Heart left ventricle (tissue), 16 donors: ENCODE results near the gene ATP7B. TPM values are rescaled to one million over a fixed set of nuclear protein-coding genes. Genes with fewer than 3 reads are reported as not detected.
A peak's percentile ranks its signal among the peaks of the same experiment; 100 is the strongest.

Experiments
- ATAC-seq, 4 donors: fragments of 200-7000 bp; cut with Tn5 transposase; one replicate each; pipeline ENCODE4 v1.9.1; 2020 to 2022; ENCODE audit warnings: moderate library complexity in 4 of 4, mild to moderate bottlenecking in 3 of 4, moderate number of reproducible peaks in 1 of 4
- DNase-seq, 5 donors: peaks; one replicate each; pipeline ENCODE4 v3.0.0-alpha.2; 2020
- H3K27ac ChIP-seq, 12 donors: fragments of 200-600 bp; sonication (generic) in 4 of 12; one replicate each; pipeline versions ENCODE4 v1.5.0 to v1.8.0; 2016 to 2022; ENCODE audit warnings: mild to moderate bottlenecking in 2 of 12
- H3K27me3 ChIP-seq, 9 donors: fragments of 200-600 bp; sonication (generic) in 2 of 9; one replicate each; pipeline versions ENCODE4 v1.5.1 to v1.8.0; 2016 to 2022; ENCODE audit warnings: mild to moderate bottlenecking in 3 of 9
- H3K36me3 ChIP-seq, 9 donors: fragments of 200-600 bp; sonication (generic) in 2 of 9; one replicate each; pipeline versions ENCODE4 v1.5.0 to v1.8.0; 2018 to 2022; ENCODE audit warnings: mild to moderate bottlenecking in 2 of 9
- H3K4me1 ChIP-seq, 12 donors: fragments of 200-600 bp; sonication (generic) in 4 of 12; one replicate each; pipeline versions ENCODE4 v1.5.0 to v1.8.0; 2016 to 2022; ENCODE audit warnings: mild to moderate bottlenecking in 3 of 12
- H3K4me3 ChIP-seq, 12 donors: fragments of 200-600 bp; sonication (generic) in 4 of 12; one replicate each; pipeline versions ENCODE4 v1.5.0 to v1.8.0; 2017 to 2022; ENCODE audit warnings: mild to moderate bottlenecking in 9 of 12, moderate library complexity in 4 of 12
- H3K9me3 ChIP-seq, 12 donors: fragments of 200-600 bp; sonication (generic) in 4 of 12; one replicate each; pipeline versions ENCODE4 v1.5.0 to v1.8.0; 2016 to 2022; ENCODE audit warnings: mild to moderate bottlenecking in 1 of 12
- POLR2A ChIP-seq, 2 donors: fragments of 450-650 bp; IDR thresholded peaks; one replicate each; pipeline ENCODE4 v1.6.1; 2017; ENCODE audit warnings: antibody characterized with exemption in 2 of 2, mild to moderate bottlenecking in 2 of 2, moderate library complexity in 2 of 2
- WGBS, 4 donors: extraction: QIAGEN DNeasy Blood & Tissue Kit in 2 of 4; methylation state at CpG; one replicate each; pipeline versions ENCODE4 v1.1.5 to v1.1.7; 2013 to 2018; 5-methylcytosine and 5-hydroxymethylcytosine counted together
- intact Hi-C, 10 donors: fragments of 100-400 bp; cut with DNase I; formaldehyde crosslinking; loops; one replicate each; pipeline versions ENCODE4 v1.11.1 to v1.14.2; 2022
- polyA plus RNA-seq, 2 donors: library from polyadenylated mRNA; stranded (reverse); fragments of 200-250 nt; gene quantifications; one replicate each; pipeline ENCODE4 v1.2.3, GENCODE V29; 2013
- total RNA-seq, 9 donors: library from RNA; depleted of rRNA in 2 of 9; stranded (reverse); fragments of >200 nt in 2 of 9; fragmentation: NEBNext Ultra II Directional in 3 of 9; extraction: Animal tissue kit (Norgen Biotek cat#: 25700) in 3 of 9; gene quantifications; one replicate each; pipeline versions ENCODE4 v1.1.0 to v1.2.4, GENCODE V29; 2016 to 2023
- TF ChIP-seq, protein P1 (sequence below), 12 donors: fragments of 200-600 bp; sonication (generic) in 4 of 12; IDR thresholded peaks; one replicate each; pipeline versions ENCODE4 v1.5.0 to v1.8.0; 2018 to 2022; ENCODE audit warnings: antibody characterized with exemption in 12 of 12, mild to moderate bottlenecking in 5 of 12
- donor health status: ischemic (EF 13 %, LVEDD 7.1; RV severe dilation, severe dysfunction).
- donor health status: healthy with polysubstance abuse.
- donor health status: DM: no; HTN: yes; CAD: no.
- donor health status: DM: no; HTN: no; CAD: no.
- donor health status: ischemic (EF 25% LVEDD 6.9; RV normal size, moderate dysfunction).
- donor health status: ischemic (EF 25% LVEDD 5.7; RV mildly dilated, moderate dysfunction).
- donor health status: healthy.
- donor health status: DM: yes; HTN: yes; CAD: no.
- donor health status: ischemic (EF 35%, LVEDD 5.7; RV mildly dilated, moderate dysfunction).
- donor health status: nonischemic (EF 11% LVEDD 7.7; RV severe dilation, severe dysfunction).
- donor health status: DM: yes; HTN: yes; CAD: no.
- donor health status: PGD.
- donor health status: ischemic (EF 29% LVEDD 5.4; RV normal size, mild dysfunction).
- donor health status: nonischemic (EF 23%, LVEDD 6.1; RV moderate dilation, normal function).

ATP7B gene
- total and polyA plus RNA-seq, 11 donors: 2.7 to 11.4 (median 4.3) TPM

DNA sequence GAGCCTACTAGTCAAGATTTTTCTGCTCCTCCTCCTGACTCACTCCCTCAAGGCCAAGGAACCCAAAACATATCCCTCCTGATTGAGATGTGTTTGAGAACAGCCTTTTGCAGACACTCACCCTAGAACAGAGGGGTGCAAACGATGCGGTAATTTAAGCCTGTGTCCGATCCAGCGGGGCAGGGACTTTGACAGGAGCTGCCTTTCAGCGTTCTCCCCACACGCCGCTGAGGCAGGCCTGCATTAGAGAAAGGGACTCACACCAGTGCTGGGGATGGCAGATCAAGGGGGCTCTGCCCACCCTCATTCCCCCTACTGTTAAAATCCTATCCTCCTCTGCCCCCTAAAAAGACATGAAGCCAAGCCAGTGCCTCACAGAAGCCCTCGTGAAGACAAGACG is 79.0 kb downstream of the ATP7B start:
- no peak for ATAC-seq
- intact Hi-C loops: loop anchor here in 2 of 10 donors (10.0 kb wide), 2 partner anchors 83 to 183 kb away; partner anchors contain the start of genes ALG11 (in 1 of the 2) and ATP7B (in 1 of the 2)

DNA sequence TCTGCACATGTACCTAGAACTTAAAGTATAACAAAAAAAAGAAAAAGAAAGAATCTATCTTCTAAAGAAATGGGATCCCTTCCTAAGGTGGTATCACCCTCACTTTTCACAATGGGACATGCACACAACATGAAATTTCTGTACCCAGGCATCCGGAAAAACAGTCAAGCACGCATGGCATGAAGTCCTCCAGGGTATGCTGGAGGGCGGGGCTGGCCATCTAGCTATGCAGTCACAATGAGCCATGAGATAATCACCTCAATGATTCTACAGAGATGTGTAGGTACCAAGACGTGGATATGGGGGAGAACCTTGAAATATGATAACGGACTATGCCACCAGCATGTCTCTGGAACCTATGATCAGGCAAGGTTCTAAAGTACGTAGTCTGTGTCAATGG is 79.6 kb downstream of the ATP7B start:
- TF ChIP-seq POLR2A (IDR thresholded peaks at IDR 0.05): no peak
- TF ChIP-seq, protein P1, sequence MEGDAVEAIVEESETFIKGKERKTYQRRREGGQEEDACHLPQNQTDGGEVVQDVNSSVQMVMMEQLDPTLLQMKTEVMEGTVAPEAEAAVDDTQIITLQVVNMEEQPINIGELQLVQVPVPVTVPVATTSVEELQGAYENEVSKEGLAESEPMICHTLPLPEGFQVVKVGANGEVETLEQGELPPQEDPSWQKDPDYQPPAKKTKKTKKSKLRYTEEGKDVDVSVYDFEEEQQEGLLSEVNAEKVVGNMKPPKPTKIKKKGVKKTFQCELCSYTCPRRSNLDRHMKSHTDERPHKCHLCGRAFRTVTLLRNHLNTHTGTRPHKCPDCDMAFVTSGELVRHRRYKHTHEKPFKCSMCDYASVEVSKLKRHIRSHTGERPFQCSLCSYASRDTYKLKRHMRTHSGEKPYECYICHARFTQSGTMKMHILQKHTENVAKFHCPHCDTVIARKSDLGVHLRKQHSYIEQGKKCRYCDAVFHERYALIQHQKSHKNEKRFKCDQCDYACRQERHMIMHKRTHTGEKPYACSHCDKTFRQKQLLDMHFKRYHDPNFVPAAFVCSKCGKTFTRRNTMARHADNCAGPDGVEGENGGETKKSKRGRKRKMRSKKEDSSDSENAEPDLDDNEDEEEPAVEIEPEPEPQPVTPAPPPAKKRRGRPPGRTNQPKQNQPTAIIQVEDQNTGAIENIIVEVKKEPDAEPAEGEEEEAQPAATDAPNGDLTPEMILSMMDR (IDR thresholded peaks at IDR 0.05): no peak
- intact Hi-C loops: loop anchor here in 2 of 10 donors (10.0 kb wide), 2 partner anchors 83 to 183 kb away; partner anchors contain the start of genes ALG11 (in 1 of the 2) and ATP7B (in 1 of the 2)
- Histone ChIP-seq H3K4me1 (peaks cover 0 to 15% (median 6%) of the 10 kb centered on the region in 12 donors), H3K36me3 (peaks cover 0 to 38% (median 18%) of the 10 kb centered on the region in 9 donors), H3K27ac (no peak overlapping the region), H3K9me3 (no peaks in the 10 kb centered on the region), H3K4me3 (no peak overlapping the region), H3K27me3 (no peaks in the 10 kb centered on the region)
- 93 to 99% (median 96%) methylated on average over 6 of the region's 6 CpGs for WGBS, 4 donors
- no peak for DNase-seq
- no peak for ATAC-seq

More for the DNA sequence above, 79.0 kb downstream of the ATP7B start:
- 93 to 96% (median 95%) methylated on average over 9 of the region's 9 CpGs for WGBS, 4 donors
- TF ChIP-seq, protein P1 (IDR thresholded peaks at IDR 0.05): no peak
- no peak for TF ChIP-seq POLR2A (IDR thresholded peaks at IDR 0.05)
- peaks cover 0 to 43% (median 18%) of the 10 kb centered on the region in 9 donors for H3K36me3 ChIP-seq
- H3K27me3 ChIP-seq: no peaks in the 10 kb centered on the region
- no peaks in the 10 kb centered on the region for H3K9me3 ChIP-seq
- peak in 1 of 5 donors; percentile 8 for DNase-seq
- H3K4me1 ChIP-seq: peaks cover 0 to 13% (median 6%) of the 10 kb centered on the region in 12 donors
- H3K27ac ChIP-seq: no peak overlapping the region
- H3K4me3 ChIP-seq: no peak overlapping the region

- no peaks in the 10 kb centered on the region for H3K27me3 ChIP-seq
- H3K4me3 ChIP-seq: no peak overlapping the region
- peaks cover 0 to 30% (median 12%) of the 10 kb centered on the region in 9 donors for H3K36me3 ChIP-seq
- WGBS, 4 donors: 90 to 94% (median 90%) methylated on average over 5 of the region's 5 CpGs
- no peak overlapping the region for H3K27ac ChIP-seq
- no peak for ATAC-seq
- DNase-seq: no peak
- H3K4me1 ChIP-seq: peaks cover 0 to 15% (median 6%) of the 10 kb centered on the region in 12 donors
- TF ChIP-seq, protein P1 (IDR thresholded peaks at IDR 0.05): no peak
- TF ChIP-seq POLR2A (IDR thresholded peaks at IDR 0.05): no peak
- intact Hi-C loops: loop anchor here in 2 of 10 donors (10.0 kb wide), 2 partner anchors 85 to 185 kb away; partner anchors contain the start of genes ALG11 (in 1 of the 2) and ATP7B (in 1 of the 2)
- H3K9me3 ChIP-seq: no peaks in the 10 kb centered on the region
These were observed 81.6 kb downstream of the ATP7B start for GRCh38 chr13:51929699-51930098.

DNA sequence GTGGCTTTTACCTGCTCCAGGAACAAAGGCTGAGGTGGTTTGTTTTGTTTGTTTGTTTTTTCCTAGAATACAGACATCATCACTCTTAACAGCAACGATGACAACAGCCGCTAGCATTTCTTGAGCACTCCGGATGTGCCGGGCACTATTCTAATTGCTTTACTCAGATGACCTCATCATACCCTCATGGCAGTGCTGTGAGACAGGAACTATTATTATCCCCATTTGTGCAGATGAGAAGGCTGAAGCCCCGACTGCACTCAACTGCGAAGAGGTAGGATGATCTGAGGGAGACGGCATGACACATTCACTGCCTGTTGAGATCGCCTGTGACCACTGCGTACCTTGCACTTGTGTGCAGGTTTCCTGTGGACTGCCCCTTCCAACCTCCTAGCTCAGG is 83.0 kb downstream of the ATP7B start:
- H3K27ac ChIP-seq: peak overlapping the region in 4 of 12 donors; percentile 34 to 70 (median 46)
- no peak overlapping the region for H3K4me3 ChIP-seq
- ATAC-seq: peak; percentile 78 to 95 (median 91)
- H3K9me3 ChIP-seq: no peaks in the 10 kb centered on the region
- intact Hi-C loops: no loop called here
- H3K27me3 ChIP-seq: no peaks in the 10 kb centered on the region
- WGBS, 4 donors: 51 to 68% (median 60%) methylated on average over 9 of the region's 9 CpGs
- TF ChIP-seq POLR2A (IDR thresholded peaks at IDR 0.05): no peak
- TF ChIP-seq, protein P1 (IDR thresholded peaks at IDR 0.05): no peak
- H3K36me3 ChIP-seq: peaks cover 0 to 15% (median 4%) of the 10 kb centered on the region in 9 donors
- peaks cover 0 to 15% (median 6%) of the 10 kb centered on the region in 12 donors for H3K4me1 ChIP-seq
- peak in 1 of 5 donors; percentile 32 for DNase-seq
